ENCODE measurements around the gene RAB44. TPM values are rescaled to one million over a fixed set of nuclear protein-coding genes. Genes with fewer than 3 reads are reported as not detected.

RAB44 gene
- total and polyA plus RNA-seq, 2 of the 13 experiments (the other 11 are each of a cell fraction or from before 2014, with no cell fraction given), result not detected

- TF ChIP-seq ZNF160 (CRISPR knock-in tag; IDR thresholded peaks at IDR 0.05) (peak; percentile 20), ATF7 (IDR thresholded peaks at IDR 0.05) (no peak), ATF7 (CRISPR knock-in tag; IDR thresholded peaks at IDR 0.05) (no peak), EZH2 (conservative IDR thresholded peaks at IDR 0.05; ENCODE audit: low read depth, low read length) (no peak), MLXIP (CRISPR knock-in tag; IDR thresholded peaks at IDR 0.05; ENCODE audit: borderline replicate concordance) (no peak), ZC3H4 (CRISPR knock-in tag; IDR thresholded peaks at IDR 0.05; ENCODE audit: borderline replicate concordance) (no peak; the same call in 1 of the 2 replicates), ESRRA (CRISPR knock-in tag; IDR thresholded peaks at IDR 0.05; ENCODE audit: low read depth) (no peak), ZNF235 (CRISPR knock-in tag; IDR thresholded peaks at IDR 0.05; ENCODE audit: borderline replicate concordance) (0 out of 2 replicates have a peak, but pooled peaks have one; percentile 5), HNRNPL (IDR thresholded peaks at IDR 0.05; ENCODE audit: low read depth, low read length) (peak; percentile 16; the same call in 1 of the 2 replicates), LBX2 (CRISPR knock-in tag; IDR thresholded peaks at IDR 0.05; ENCODE audit: borderline replicate concordance) (no peak), YEATS4 (CRISPR knock-in tag; IDR thresholded peaks at IDR 0.05; ENCODE audit: borderline replicate concordance) (no peak), MTA3 (CRISPR knock-in tag; IDR thresholded peaks at IDR 0.05) (no peak), ZNF362 (CRISPR knock-in tag; IDR thresholded peaks at IDR 0.05; ENCODE audit: borderline replicate concordance) (no peak), GZF1 (CRISPR knock-in tag; IDR thresholded peaks at IDR 0.05) (no peak), MBD4 (IDR thresholded peaks at IDR 0.05; ENCODE audit: borderline replicate concordance, low read length) (no peak), TEAD3 (CRISPR knock-in tag; optimal IDR thresholded peaks at IDR 0.05; ENCODE audit: borderline replicate concordance) (no peak), NAIF1 (CRISPR knock-in tag; IDR thresholded peaks at IDR 0.05; ENCODE audit: borderline replicate concordance) (peak; percentile 20), PBX2 (CRISPR knock-in tag; IDR thresholded peaks at IDR 0.05) (no peak), ZNF703 (CRISPR knock-in tag; IDR thresholded peaks at IDR 0.05; ENCODE audit: borderline replicate concordance) (no peak; the same call in 1 of the 2 replicates), MAZ (IDR thresholded peaks at IDR 0.05; ENCODE audit: borderline replicate concordance, low read depth, low read length) (no peak), MAZ (CRISPR knock-in tag; IDR thresholded peaks at IDR 0.05; ENCODE audit: low read depth) (no peak), ZSCAN30 (CRISPR knock-in tag; IDR thresholded peaks at IDR 0.05) (no peak), NR0B2 (CRISPR knock-in tag; IDR thresholded peaks at IDR 0.05) (no peak), CHD4 (IDR thresholded peaks at IDR 0.05; ENCODE audit: borderline replicate concordance, low read length) (no peak)
Measured at GRCh38 chr6:36679043-36679833, 18.4 kb upstream of the RAB44 start (continued).
